GM23338 (cell line): Measurements from ENCODE around the gene SMG6.

Experiments used
- CREB1 ChIP-seq: fragments of 250-450 bp; sonication (Bioruptor Pico); IDR thresholded peaks from 2 replicates; pipeline ENCODE4 v1.5.0; 2020; ENCODE audit warnings: low read depth, mild to moderate bottlenecking, moderate library complexity
- EZH2 ChIP-seq: fragments of 200-600 bp; sonication (generic); IDR thresholded peaks from one replicate; pipeline ENCODE4 v1.8.0; 2017; ENCODE audit warnings: antibody characterized with exemption, mild to moderate bottlenecking, low read depth; ENCODE audit not compliant: unreplicated experiment
- EZH2phosphoT487 ChIP-seq: fragments of 200-600 bp; sonication (generic); IDR thresholded peaks from one replicate; pipeline ENCODE4 v1.8.1; 2018; ENCODE audit warnings: antibody characterized with exemption; ENCODE audit not compliant: unreplicated experiment
- JUNB ChIP-seq: IDR thresholded peaks from one replicate; pipeline ENCODE4 v1.6.1; 2016; ENCODE audit warnings: antibody characterized with exemption; ENCODE audit not compliant: unreplicated experiment
- POLR2AphosphoS5 ChIP-seq: IDR thresholded peaks from 2 replicates; pipeline ENCODE4 v1.6.1; 2016; ENCODE audit warnings: antibody characterized with exemption, low read depth
- TF ChIP-seq, protein P1 (sequence below), 2 experiments: fragments of 200-600 bp in 1 of 2; sonication (generic) in 1 of 2; conservative IDR thresholded peaks; 2 replicates each; pipeline versions ENCODE4 v1.5.1 to v1.6.1; 2016 to 2017; ENCODE audit warnings: antibody characterized with exemption in 2 of 2, low read depth in 2 of 2, mild to moderate bottlenecking in 2 of 2, moderate library complexity in 1 of 2
- TF ChIP-seq, protein P2 (sequence below): IDR thresholded peaks from one replicate; pipeline ENCODE4 v1.6.1; 2018; ENCODE audit warnings: antibody characterized with exemption; ENCODE audit not compliant: unreplicated experiment
- TF ChIP-seq, protein P3 (sequence below): IDR thresholded peaks from 2 replicates; pipeline ENCODE4 v1.6.1; 2016; ENCODE audit warnings: antibody characterized with exemption

DNA sequence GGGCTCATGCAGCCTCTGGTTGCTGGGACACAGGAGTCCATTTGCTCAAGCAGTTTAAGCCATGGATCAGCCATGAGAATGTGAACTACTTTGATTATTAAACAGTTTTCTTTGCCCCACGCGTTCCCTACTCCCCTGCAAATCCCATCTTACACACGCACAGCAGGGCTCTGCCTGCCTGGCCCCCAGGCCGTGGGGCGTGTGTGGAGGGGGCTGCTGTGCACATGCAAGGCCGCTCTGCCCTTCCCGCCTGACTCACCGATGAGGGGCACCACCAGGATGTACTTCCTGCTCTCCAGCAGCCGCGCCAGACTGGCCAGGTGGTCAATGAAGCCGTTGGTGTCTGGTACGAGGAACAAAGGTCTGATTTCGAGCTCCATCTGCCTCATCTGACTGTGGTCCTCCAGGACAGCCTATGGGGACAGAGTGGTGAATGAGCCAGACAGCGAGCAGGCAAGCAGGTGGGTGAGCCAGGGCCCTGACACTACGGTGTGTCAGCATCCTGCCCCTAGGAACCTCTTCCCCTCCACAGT is 235.0 kb downstream of the SMG6 start:
- TF ChIP-seq, protein P1, sequence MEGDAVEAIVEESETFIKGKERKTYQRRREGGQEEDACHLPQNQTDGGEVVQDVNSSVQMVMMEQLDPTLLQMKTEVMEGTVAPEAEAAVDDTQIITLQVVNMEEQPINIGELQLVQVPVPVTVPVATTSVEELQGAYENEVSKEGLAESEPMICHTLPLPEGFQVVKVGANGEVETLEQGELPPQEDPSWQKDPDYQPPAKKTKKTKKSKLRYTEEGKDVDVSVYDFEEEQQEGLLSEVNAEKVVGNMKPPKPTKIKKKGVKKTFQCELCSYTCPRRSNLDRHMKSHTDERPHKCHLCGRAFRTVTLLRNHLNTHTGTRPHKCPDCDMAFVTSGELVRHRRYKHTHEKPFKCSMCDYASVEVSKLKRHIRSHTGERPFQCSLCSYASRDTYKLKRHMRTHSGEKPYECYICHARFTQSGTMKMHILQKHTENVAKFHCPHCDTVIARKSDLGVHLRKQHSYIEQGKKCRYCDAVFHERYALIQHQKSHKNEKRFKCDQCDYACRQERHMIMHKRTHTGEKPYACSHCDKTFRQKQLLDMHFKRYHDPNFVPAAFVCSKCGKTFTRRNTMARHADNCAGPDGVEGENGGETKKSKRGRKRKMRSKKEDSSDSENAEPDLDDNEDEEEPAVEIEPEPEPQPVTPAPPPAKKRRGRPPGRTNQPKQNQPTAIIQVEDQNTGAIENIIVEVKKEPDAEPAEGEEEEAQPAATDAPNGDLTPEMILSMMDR (conservative IDR thresholded peaks at IDR 0.05; ENCODE audit: low read depth in 2 of 2), result no peak
- no peak for TF ChIP-seq POLR2AphosphoS5
- TF ChIP-seq CREB1 (CRISPR knock-in tag), result no peak
- TF ChIP-seq, protein P2, sequence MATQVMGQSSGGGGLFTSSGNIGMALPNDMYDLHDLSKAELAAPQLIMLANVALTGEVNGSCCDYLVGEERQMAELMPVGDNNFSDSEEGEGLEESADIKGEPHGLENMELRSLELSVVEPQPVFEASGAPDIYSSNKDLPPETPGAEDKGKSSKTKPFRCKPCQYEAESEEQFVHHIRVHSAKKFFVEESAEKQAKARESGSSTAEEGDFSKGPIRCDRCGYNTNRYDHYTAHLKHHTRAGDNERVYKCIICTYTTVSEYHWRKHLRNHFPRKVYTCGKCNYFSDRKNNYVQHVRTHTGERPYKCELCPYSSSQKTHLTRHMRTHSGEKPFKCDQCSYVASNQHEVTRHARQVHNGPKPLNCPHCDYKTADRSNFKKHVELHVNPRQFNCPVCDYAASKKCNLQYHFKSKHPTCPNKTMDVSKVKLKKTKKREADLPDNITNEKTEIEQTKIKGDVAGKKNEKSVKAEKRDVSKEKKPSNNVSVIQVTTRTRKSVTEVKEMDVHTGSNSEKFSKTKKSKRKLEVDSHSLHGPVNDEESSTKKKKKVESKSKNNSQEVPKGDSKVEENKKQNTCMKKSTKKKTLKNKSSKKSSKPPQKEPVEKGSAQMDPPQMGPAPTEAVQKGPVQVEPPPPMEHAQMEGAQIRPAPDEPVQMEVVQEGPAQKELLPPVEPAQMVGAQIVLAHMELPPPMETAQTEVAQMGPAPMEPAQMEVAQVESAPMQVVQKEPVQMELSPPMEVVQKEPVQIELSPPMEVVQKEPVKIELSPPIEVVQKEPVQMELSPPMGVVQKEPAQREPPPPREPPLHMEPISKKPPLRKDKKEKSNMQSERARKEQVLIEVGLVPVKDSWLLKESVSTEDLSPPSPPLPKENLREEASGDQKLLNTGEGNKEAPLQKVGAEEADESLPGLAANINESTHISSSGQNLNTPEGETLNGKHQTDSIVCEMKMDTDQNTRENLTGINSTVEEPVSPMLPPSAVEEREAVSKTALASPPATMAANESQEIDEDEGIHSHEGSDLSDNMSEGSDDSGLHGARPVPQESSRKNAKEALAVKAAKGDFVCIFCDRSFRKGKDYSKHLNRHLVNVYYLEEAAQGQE, result no peak
- TF ChIP-seq EZH2, result no peak
- no peak for TF ChIP-seq JUNB
- TF ChIP-seq, protein P3, sequence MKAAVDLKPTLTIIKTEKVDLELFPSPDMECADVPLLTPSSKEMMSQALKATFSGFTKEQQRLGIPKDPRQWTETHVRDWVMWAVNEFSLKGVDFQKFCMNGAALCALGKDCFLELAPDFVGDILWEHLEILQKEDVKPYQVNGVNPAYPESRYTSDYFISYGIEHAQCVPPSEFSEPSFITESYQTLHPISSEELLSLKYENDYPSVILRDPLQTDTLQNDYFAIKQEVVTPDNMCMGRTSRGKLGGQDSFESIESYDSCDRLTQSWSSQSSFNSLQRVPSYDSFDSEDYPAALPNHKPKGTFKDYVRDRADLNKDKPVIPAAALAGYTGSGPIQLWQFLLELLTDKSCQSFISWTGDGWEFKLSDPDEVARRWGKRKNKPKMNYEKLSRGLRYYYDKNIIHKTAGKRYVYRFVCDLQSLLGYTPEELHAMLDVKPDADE, result no peak
- no peak for TF ChIP-seq EZH2phosphoT487
